Measurements from ENCODE around the gene MED27.
A peak's percentile ranks its signal among the peaks of the same experiment; 100 is the strongest.

Gene MED27, protein sequence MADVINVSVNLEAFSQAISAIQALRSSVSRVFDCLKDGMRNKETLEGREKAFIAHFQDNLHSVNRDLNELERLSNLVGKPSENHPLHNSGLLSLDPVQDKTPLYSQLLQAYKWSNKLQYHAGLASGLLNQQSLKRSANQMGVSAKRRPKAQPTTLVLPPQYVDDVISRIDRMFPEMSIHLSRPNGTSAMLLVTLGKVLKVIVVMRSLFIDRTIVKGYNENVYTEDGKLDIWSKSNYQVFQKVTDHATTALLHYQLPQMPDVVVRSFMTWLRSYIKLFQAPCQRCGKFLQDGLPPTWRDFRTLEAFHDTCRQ

GRCh38 chr9:132079391-132080091, at the start of gene MED27:
MED27 (minus strand) TSS chr9:132079867; CDS start chr9:132079844, 23 bp downstream.
- DNase-seq: peak; percentile 91

DNA sequence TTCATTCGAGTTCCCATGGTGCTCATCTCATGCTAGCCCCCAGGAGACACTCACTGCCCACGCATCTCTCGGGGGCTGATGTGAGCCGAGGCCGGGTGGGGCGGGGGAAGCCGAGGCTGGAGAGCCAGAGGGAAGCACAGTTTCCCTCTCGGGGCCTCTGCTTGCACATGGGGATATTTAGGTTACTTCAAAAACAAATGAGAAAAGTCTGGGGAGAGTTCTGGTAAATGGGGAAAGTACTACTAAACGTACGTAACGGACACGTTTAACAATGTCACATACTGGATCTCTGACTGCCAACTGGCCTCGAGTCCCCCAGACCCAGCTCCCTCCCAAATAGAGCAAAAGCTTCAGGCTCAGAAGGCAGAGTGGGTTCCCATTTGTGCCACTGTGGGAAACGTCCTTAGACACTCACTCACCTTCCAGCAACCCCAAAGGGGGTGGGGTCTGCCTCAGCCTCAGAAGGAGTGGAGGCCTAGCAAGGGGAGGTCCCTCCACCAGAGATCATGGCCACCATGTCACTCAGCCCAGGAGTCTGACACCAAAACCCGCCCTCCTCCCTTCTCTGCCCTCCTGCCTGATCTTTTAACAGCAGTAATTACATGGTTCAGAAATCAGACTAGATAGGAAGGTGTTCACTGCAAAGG, 48.3 kb upstream of the MED27 start:
- no peak for DNase-seq

DNA sequence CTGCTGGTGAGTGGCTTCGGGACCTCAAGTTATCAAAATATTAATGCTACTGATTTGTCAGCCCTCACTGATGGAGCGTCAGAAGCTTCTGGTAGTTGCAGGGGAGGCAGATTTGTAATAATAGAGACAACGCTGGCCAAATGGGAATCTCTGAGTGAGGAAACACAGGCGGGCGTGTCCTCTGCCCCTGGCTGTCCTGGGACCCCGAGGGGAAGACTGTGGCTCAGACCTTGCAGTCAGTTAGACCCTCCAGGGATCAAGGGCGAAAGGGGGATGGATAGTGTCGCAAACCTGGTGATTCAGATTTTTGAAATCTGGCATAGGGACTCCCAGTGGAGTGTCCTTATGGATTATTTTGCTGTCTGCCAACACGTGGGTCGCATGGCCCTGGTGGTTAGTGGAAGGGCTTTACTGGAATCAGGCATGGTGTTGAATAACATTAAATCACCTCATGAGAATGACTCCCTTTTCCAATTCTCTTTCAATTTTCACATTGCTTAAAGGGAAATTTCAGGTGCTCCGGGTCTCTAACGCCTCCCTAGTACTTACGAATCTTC, 47.1 kb upstream of the MED27 start:
- no peak for DNase-seq

- DNase-seq: no peak
Observed at GRCh38 chr9:132125944-132126679, 46.4 kb upstream of the MED27 start.

DNA sequence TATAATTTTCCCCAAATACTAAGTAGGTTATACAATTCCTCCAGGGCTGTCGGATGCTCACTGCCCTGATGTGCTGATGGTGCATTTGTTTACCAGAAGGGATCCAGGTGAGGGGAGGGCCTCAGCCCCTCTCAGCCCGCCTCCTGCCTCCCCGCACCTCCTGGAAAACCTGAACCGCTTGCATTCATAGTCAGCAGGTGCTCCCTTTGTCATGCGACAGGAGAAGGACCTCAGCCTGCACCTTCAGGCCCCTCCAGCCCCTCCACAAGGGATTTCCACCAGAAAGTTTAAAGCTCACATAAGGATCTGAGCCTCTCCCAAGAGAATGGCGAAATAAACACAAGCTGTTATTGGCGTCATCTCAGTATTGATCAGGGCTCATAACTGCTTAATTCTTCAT, 45.7 kb upstream of the MED27 start:
- DNase-seq: no peak

- DNase-seq: no peak
Observed at GRCh38 chr9:132124800-132125199, 45.1 kb upstream of the MED27 start.

GRCh38 chr9:132121021-132121420, 41.4 kb upstream of the MED27 start:
- DNase-seq: no peak

GRCh38 chr9:132117694-132118093, 38.0 kb upstream of the MED27 start:
- no peak for DNase-seq

DNA sequence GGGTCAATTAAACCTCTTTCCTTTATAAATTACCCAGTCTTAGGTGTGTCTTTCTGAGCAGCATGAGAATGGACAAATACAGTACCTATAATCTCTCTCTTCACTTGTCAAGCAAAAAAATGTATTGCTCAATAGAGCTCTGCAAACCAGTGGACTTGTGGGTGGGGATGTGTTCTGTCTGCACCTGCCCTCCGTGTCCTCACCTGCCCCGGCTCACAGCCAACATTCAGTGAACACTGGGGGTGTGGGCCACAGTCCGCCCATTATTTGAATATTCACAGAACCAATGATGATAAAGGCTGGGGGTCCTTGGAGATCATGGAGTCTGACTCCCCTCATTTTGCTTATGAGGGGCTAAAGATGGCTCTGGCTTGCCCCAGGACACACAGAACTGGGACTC, 36.9 kb upstream of the MED27 start:
- no peak for DNase-seq

- DNase-seq: peak; percentile 35
Observed at GRCh38 chr9:132114102-132114707, 34.5 kb upstream of the MED27 start.

- DNase-seq: no peak
Observed at GRCh38 chr9:132109291-132109690, 29.6 kb upstream of the MED27 start.

- DNase-seq: no peak
Observed at GRCh38 chr9:132108728-132109127, 29.1 kb upstream of the MED27 start.

DNA sequence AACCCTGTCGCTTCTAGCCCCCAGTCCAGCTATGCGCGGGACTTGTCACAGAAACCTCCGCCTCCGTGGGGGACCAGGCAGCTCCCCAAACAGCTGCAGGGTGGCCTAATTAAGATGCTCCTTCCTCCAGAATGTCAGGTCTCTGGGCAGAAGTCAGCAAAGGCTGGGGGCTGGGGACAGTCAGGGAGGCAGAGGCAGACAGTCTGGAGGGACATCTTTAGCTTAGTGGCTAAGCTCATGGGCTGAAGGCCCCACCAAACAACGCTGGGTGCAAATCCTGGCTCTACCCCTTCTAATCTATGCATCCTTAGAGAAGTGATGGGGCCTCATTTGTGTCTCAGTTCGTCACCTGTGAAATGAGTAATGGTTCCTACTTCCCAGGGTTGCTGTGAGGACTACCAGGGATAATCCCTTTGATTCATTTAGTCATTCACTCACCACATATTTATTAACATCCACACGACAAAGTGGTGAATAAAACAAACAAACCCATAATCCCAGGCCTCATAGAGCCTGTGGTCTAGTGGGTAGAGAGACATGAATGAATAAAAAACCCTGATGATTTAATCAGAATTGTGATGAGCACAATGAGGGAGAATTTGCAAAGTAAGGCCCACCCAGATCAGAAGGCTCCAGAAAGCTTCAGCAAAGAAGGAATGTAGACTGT, 20.2 kb upstream of the MED27 start:
- DNase-seq: no peak

DNA sequence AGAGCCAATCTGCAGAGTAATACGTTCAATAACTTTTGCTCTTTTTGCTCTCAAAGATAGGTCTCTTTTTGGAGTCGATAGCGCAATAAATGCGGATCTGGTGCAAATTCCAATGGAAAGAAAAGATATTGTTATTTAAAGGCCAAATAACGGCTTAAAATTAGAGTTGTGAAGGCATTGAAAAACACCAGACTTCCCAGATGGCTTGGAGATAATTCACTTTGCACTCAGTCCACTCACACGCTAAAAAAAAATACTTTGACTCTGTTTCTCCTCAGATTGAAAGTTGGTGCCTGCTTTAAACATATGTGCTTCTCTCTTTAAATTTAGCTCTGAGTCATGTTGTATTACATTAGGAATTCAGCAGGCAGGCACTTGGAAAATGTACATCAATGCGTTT, 19.5 kb upstream of the MED27 start:
- no peak for DNase-seq

DNA sequence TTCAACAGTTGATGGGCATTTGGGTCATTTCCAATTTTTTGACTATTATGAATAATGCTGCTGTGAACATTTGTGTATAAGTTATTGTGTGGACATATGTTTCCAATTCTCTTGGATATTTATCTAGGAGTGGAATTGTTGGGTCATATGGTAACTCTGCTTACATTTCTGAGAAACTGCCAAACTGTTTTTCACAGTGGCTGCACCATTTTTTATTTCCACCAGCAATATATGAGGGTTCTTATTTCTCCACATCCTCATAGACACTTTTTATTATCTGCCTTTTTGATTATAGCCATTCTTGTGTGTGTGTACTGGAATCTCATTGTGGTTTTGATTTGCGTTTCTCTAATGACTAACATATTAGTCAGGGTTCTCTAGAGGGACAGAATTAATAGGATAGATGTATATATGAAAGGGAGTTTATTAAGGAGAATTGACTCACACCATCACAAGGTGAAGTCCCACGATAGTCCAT, 14.7 kb upstream of the MED27 start:
- DNase-seq: no peak

- DNase-seq: no peak
Observed at GRCh38 chr9:132090771-132091170, 11.1 kb upstream of the MED27 start.

DNA sequence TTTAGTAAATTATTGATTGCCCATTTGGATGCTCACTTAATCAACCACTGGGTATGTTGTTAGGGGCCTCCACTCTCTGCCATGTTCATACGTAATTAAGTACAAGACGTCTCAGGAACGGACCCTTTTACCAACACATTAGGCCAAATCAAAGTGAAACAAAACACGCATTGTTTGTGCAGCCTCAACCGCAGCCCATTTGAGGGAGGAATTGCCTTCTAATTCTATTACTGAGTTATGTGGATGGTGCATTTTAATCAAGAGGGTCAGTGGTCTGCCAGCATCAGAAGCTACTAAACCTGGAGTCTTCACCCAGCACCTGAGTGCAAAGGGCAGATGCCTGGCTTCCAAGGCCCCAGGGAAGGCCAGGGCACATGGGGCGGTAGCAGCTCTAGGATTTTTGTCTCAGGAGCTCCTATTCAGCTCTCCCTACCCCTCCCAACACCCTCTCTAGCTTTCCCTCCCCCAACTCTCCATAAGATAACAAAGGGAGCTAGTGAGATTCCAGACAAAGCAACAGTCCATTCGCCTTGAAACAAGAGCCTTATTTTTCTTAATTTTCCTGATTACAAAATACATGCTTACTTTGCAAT, 7.9 kb upstream of the MED27 start:
- DNase-seq: no peak

DNA sequence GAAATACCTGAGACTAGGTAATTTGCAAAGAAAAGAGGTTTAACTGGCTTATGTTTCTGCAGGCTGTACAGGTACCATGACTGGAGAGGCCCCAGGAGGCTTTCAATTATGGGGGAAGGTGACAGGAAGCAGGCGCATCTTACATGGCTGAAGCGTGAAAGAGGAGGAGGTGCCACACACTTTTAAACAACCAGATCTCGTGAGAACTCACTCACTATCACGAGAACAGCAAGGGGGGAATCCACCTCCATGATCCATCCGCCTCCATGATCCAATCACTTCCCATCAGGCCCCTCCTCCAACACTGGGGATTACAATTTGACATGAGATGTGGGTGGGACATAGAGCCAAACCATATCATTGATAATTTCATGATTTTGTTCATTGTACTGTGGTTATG, 2.5 kb upstream of the MED27 start:
- DNase-seq: no peak

- DNase-seq: no peak
Observed at GRCh38 chr9:132078699-132079356, 839 bp downstream of the MED27 start.

DNA sequence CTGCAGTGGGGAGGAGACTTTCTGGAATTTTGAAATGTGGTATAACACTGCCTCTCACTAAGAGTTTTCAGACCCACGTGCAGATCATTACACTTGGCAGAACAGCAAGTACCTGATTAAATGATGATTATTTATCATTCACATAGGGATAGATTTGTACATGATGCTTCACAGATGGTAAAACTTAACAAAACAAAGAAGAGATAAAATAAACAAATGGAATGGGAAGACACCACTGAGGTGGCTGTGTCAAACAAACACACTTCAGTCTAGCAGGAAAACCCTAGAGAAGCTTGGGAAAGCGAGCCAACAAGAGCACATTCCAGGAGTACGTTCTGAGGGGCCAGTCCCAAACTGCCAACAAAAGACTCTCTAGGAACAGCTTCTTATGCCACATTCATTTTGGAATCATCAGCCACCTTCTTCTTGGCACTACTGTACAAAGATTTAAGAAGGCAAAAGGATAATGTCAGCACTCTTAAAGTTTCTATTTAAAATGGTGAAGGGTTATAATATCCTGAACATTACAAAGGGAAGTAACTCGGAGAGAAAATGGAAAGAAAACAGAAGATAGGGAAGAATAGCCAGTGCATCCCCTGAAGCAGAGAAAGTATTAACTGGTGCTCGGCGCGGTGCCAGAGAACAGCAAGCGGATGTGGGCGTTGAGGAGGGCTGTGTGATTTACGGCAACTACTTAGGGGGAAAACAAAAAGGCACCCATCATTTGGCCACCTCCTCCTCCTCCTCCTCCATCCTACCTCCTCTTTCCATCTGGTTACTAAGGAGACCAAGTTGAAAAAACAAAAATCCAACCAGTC, 1.6 kb downstream of the MED27 start:
- peak; percentile 10 for DNase-seq
